GM21447 (cell line): ENCODE measurements around the gene JPH4.

ENCODE experiments used
- ATAC-seq: cut with Tn5 transposase; IDR thresholded peaks from one replicate; pipeline ENCODE4 v1.9.1; 2021; ENCODE audit not compliant: unreplicated experiment

JPH4 gene

DNA sequence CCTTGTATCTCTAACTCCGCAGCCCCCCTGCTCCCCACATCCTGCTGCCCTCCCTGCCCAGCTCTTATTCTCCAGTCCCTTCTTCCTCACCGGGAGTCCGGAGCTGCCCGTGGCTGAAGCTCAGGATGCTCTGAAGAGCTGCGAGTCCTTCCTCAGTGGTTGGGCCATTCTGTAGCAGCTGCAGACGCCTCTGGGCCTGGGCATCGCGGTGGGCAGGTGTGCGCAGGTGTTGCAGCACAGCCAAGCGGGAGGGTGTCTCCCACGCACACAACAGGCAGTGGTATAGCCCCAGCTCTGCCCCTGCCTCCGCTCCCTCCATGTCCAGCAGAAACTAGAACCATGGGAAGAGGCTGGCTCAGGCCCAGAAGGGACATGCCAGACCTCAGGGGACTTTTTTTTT is 47.2 kb downstream of the JPH4 start:
- ATAC-seq = no peak

DNA sequence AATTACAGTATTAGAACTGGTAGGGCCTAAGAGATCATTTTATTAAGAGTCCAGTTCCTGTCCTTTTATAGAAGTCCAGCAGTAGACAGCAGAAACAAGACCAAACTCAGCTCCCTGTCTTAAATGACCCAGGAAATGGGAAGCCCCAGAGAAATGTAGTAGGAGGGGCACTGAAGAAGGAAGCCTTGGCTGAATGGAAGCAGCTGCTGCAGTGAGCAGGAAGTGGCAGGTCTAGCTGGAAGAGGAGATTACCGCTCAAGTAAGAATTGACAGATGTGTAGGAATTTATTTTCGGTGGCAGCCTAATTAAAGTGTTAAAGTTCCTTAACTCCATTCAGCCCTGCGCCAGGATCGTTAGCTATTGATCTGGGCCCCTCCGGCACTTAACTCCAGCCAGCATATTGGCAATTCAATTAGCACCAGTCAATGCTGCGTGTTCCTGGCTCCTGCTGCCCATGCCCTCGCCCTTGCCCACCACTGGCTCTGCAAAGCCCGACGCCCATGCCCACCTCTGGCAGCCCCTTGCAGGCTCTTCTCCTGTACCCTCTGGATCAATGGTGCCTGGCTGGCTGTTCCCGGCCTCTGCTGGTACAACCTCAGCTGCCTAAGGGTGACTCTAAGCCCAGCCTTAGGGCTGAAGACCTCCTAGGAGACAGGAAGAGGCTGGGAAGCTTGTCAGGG is 48.1 kb downstream of the JPH4 start:
- ATAC-seq = no peak

DNA sequence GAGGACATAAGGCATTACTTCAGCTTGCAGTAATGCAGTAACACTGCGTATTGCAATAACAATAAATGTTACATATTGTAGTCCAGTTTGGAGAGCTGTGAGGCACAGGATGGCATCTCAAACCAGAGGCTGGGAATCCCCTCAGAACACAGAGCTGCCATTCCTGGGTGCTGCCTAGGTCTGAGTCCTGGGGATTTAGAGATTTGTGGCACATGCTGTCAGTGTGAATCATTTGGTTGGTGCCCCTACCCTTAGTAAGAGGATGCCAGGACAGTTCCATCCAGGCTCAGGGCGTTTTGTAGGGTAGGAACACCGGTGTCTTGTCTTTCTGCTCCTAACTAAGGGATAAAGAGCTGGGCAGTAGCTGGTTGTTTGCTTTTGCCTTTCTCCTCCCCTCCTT is 49.6 kb downstream of the JPH4 start:
- ATAC-seq = no peak

DNA sequence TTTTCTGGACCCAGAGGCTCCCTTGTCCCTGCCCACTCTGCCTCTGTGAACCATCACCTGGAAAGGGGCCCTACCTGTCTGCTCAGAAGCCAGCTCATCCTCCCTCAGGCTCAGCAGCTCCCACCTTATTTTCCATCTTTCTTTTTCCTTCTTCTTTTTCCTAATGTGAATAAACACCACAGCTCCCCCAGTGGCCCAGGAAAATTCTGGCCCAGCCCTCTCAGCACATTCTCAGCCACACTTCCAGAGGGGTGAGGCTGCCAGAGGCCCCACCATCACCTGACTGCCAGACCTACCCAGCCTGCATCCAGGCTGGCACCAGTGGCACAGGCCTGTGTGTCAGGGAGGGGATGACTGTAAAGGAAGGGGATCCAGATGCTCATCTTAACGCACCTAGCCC is 50.0 kb downstream of the JPH4 start:
- no peak for ATAC-seq

GRCh38 chr14:23525611-23526010 is 53.0 kb downstream of the JPH4 start:
- ATAC-seq = no peak

GRCh38 chr14:23524954-23525353 is 53.6 kb downstream of the JPH4 start:
- ATAC-seq = no peak

GRCh38 chr14:23523229-23524016 is 55.2 kb downstream of the JPH4 start:
- no peak for ATAC-seq

- no peak for ATAC-seq
These were observed 55.9 kb downstream of the JPH4 start for GRCh38 chr14:23522643-23523198.

- no peak for ATAC-seq
These were observed 56.6 kb downstream of the JPH4 start for GRCh38 chr14:23521785-23522640.

- no peak for ATAC-seq
These were observed 57.6 kb downstream of the JPH4 start for GRCh38 chr14:23520899-23521533.

DNA sequence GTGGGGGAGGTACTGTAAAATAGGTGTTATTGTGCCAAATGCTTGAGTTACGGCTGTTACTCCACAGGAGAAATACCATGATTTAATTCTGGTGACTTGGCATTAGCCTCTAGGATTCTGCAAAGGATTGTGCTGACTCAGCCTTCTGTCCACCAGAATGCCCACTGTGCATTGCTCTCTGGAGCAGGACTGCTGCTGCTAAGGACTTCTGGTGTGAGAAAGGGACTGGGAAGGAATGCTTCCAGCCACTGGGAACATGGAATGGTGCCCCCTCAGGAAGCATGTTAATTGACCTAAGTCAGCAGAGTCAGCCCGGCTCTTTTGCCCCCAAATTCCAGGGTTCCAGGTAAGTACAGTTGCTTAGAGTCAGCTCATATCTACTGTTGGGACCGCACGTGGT is 59.9 kb downstream of the JPH4 start:
- ATAC-seq = no peak
